Caki2 (cell line): ENCODE data around the gene CTSW. TPM values are rescaled to one million over a fixed set of nuclear protein-coding genes. Genes with fewer than 3 reads are reported as not detected.

Experiments
- DNase-seq: peaks from one replicate; pipeline ENCODE4 v3.0.0-alpha.2; 2015; ENCODE audit warnings: low read depth
- in situ Hi-C: cut with HindIII; loops from 2 replicates; pipeline ENCODE4 v1.10.0; 2016; ENCODE audit warnings: low sequenced_read_pairs, low pct_unique_long_range_greater_than_20kb, mixed read lengths
- total RNA-seq: library from RNA; depleted of rRNA; stranded (reverse); fragments of >200 nt; shearing (Covaris generic); gene quantifications from 2 replicates; pipeline ENCODE4 v1.2.3, GENCODE V29; 2014; ENCODE audit warnings: low replicate concordance

Gene CTSW
- total RNA-seq, 1 experiment from 2014 or later = not detected

GRCh38 chr11:65863889-65864705 lies 15.5 kb upstream of the CTSW start:
- no peak for DNase-seq
- in situ Hi-C loops = no loop called here

DNA sequence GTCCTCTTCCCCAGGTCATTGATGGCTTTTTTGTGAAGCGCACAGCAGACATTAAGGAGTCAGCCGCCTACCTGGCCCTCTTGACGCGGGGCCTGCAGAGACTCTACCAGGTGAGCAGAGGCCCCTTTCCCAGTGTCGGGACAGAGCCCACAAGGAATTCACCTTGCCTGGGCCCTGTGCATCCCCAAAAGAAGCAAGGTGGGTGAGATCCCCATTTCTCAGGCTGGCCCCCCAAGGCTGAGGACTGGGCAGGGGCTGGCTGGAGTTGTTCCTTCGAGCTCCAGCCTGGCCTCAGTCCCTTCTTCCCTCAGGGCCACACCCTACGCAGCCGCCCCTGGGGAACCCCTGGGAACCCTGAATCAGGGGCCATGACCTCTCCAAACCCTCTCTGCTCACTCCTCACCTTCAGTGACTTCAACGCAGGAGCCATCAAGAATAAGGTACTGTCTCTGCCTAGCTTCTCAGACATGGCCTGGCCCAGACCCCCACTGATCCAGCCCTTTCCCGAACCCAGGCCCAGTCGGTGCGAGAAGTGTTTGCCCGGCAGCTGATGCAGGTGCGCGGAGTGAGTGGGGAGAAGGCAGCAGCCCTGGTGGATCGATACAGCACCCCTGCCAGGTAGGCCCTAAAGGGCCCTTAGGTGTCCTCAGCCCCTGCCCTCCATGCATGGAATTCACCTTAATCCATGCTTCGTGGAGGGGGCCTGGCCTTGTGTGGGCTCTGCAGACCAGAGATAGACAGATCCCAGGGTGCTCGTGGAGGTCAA lies 14.7 kb upstream of the CTSW start:
- in situ Hi-C loops = no loop called here
- no peak for DNase-seq

DNA sequence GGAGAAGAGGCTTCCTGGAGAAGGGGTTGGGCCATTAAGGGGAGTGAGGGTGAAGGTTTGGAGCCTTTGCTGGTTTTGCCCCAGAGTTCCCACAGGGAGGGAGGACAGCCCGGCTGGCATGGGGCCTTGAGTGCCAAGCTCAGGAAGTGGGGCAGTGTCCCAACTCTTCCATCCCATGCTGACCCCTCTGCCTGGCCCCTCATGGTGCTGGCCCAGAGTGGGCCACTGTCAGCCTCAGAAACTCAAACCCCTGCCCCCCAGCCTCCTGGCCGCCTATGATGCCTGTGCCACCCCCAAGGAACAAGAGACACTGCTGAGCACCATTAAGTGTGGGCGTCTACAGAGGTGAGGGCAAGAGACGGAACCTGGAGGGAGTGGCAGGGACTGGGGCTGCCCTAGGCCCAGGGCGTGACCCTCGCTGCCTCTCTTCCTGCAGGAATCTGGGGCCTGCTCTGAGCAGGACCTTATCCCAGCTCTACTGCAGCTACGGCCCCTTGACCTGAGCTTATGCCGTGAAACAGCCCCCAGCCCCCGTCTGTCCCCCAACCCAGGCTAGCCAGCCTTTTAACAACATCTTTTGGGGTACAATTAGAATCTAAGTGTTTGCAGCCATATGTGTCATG lies 14.0 kb upstream of the CTSW start:
- in situ Hi-C loops = no loop called here
- no peak for DNase-seq

GRCh38 chr11:65866509-65867283 lies 12.9 kb upstream of the CTSW start:
- no peak for DNase-seq
- in situ Hi-C loops = no loop called here

DNA sequence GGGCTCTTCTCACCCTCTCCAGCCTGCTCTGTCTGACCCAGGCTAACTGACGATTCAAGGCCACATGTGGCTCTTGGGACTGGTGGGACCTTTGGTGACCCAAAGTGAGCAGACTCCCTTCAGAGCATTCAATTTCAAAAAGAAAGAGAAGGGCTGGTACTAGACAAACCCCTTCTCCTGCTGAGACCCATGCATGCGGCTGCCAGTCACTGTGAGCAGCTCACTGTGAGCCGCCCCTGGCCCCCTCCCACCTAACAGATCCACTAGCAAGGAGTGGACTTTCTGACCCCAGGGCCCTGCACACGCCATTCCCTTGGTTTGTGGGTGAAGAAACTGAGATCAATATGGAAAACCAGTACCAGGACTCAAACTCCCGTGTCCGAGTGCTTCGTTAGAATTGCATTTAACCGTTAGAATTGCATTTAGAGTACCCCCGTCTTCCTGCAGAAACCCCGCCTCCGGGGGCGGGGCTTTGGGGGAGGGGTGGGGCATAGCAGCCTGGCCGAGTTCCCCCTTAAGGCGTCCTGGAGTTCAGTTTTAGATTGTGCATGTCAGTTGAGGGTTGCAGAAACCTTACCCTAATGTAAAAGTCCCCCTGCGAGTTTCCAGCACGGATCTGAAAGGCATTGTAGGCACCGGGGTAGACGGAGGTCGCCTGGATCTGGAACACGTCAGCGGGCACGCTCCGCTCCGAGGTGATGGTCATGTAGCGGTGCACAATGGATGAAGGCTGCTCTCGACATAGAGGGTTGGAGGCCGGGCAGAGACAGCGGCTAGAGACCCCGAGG lies 12.2 kb upstream of the CTSW start:
- in situ Hi-C loops = no loop called here

GRCh38 chr11:65868076-65868667 lies 11.5 kb upstream of the CTSW start:
- in situ Hi-C loops = no loop called here
- DNase-seq = no peak

More for the DNA sequence above, 12.2 kb upstream of the CTSW start:
- no peak for DNase-seq

GRCh38 chr11:65868907-65869306 lies 10.7 kb upstream of the CTSW start:
- in situ Hi-C loops = no loop called here
- DNase-seq = no peak

DNA sequence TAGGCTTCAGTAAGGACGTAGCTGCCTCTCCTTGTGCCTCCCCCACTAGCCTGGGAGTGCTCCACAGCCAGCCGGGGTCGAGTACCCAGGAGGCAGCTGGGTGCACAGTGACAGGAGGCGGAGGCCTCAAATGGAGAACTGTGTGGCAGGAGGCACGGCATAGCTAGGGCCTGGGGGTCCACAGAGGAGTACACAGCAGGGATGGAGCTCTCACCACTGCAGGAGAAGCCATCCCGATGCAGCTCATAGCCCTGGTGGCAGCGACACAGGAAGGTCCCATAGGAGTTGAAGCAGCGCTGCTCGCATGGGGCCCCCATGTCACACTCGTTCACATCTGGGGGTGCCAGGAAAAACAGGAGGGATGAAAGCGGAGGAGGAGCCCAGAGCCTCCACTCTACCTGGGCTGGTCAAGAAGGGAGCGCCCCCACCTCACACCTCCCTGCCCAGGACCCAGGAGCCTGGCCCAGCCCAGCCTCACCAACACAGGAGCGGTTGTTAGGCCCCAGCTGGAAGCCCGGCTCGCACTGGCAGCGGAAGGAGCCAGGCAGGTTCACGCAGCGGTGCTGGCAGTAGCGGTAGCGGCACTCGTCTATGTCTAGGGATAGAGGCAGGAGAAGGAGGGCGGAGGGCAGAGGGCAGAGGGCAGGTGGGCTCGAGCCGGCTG lies 9.9 kb upstream of the CTSW start:
- in situ Hi-C loops = no loop called here
- no peak for DNase-seq

DNA sequence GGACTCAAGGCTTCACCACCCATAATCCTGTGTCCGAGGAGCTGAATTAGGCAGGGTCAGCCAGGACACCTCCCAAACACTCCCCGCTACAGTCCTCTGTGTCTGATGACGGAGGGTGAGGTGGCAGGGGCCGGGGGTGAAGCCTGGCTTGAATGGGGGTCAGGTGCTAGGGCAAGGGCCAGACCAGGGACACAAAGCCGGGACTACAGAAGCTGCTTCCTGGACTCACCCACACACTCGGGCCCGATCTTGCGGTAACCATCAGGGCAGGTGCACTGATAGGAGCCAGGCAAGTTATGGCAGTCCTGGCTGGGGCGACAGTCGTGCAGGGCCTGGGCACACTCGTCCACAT lies 9.4 kb upstream of the CTSW start:
- in situ Hi-C loops = no loop called here
- DNase-seq = no peak

- in situ Hi-C loops = no loop called here
- no peak for DNase-seq
Observed at GRCh38 chr11:65870706-65871681, 8.6 kb upstream of the CTSW start.

DNA sequence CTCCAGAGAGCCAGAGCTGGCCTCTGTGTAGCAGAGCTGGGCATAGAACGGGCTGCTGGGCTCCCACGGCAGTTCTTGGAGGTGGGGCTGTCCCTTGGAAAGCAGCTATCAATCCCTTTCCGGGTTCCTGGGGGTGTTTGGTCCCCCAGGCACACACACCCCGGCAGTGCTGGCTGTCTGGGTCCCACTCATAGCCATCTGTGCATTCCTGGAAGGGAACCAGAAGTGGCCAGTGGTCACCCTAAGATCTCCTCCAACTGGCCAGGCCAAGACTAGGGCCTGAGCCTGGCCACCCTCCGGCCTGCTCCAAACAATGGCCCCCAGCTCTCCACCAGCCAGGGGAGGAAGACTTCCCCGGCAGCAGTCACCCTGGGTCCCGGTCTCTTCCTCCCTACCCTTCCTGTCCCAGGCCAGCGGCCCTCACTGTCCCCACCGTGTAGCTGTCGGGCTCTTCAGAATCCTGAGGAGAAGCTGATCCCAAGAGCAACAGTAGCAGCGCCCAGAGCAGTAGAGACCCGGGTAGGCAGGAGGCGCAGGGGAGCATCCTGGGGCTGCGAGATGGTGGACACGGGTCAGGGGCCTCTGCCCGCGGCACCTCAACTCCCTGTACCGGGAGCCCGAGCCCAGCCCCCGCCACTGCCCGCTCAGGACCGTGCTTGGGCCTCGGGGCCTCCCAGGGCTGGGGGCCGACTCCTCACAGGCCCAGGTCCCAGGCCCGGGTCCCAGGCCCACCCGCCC lies 7.7 kb upstream of the CTSW start:
- in situ Hi-C loops = no loop called here
- no peak for DNase-seq

GRCh38 chr11:65872586-65873317 lies 6.9 kb upstream of the CTSW start, which contains the start of gene EFEMP2:
Gene EFEMP2 (minus strand): TSS chr11:65872800. CDS start chr11:65872354, 446 bp downstream.
- in situ Hi-C loops = no loop called here
- no peak for DNase-seq

DNA sequence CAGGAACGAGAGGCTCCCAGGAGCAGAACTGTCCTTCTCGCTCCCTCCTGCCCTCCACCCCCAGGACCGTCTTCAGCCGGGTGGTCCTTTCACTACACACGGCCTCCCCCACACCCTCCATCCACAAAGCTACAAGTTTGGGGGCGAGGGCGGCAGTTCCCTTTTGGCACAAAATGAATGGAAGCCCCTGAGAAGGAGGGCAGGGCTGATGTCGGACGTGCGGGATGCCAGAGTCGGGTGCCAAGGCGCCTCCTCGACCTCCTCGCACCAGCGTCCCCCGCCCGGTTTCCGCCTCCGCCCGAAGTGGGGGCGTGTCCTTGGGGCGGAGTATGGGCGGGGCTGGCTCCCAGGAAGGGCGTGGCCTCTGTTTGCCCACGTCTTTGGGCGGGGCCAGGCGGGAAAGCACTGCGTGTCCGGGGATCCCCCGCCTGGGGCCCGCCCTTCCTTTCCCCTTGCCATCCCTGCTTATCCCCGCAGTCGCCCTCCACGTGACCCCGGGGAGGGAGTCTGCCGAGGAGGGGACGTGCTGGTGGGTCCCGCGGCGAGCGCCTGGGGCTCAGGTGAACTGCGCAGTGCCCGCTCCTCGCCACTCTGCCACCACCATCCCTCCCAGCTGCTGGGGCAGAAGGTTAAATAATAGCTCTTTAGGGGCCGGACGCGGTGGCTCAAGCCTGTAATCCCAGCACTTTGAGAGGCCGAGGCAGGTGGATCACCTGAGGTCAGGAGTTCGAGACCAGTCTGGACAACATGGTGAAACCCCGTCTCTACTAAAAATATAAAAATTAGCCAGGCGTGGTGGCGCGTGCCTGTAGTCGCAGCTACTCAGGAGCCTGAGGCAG lies 6.1 kb upstream of the CTSW start:
- in situ Hi-C loops = no loop called here
- peak; percentile 95 for DNase-seq

DNA sequence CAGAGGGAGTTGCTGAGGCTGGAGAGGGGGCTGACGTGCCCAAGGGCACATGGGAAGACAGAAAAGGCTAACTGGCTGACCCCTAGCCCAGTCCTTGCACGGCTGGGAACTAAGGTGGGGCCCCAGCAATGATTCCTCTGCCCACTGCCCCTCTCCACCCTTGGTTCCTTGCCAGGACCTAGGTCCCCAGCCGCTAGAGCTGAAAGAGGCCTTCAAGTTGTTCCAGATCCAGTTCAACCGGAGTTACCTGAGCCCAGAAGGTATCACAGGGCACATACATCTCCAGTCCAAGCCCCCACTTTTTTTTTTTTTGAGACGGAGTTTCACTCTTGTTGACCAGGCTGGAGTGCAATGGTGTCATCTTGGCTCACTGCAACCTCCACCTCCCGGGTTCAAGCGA lies 390 bp downstream of the CTSW start:
- in situ Hi-C loops = no loop called here
- DNase-seq = no peak
